LNCaP clone FGC (cell line): ENCODE measurements around the gene JDP2.

ENCODE experiments used
- DNase-seq: peaks from one replicate; pipeline ENCODE4 v3.0.0-alpha.2; 2011; ENCODE audit warnings: low read depth
- H3K4me3 ChIP-seq: 2 replicates; pipeline ENCODE4 v1.5.1; 2011; ENCODE audit warnings: mild to moderate bottlenecking, low read depth, low read length, control low read depth
- CTCF ChIP-seq: IDR thresholded peaks from 2 replicates; pipeline ENCODE4 v1.5.1; 2012; ENCODE audit warnings: mild to moderate bottlenecking; ENCODE audit not compliant: control insufficient read depth, insufficient read depth; ENCODE audit errors: extremely low read depth

JDP2 gene

GRCh38 chr14:75399843-75400775, 27.7 kb upstream of the JDP2 start:
- peak; percentile 99 for DNase-seq
- TF ChIP-seq CTCF: no peak
- H3K4me3 ChIP-seq: no peak overlapping the region

DNA sequence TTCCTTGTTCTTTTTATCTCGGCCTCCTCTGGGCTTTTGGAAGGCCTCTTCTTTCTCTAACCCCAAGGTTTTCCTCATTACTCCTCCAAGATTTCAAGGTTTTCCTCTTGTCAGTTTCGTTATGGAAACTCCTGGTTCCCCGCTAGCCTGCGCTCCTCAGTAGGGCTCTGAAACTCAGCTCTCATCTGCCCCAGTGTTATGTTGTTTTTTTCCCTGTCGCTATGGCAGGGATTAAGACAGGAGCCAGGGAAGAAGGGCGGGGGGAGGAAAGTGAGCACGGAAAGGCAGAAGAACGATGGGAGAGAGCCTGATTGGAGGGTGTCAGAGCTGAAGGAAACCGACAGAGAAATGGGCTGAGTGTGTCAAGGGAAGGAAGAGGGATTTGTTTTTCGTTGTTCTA, 26.5 kb upstream of the JDP2 start:
- no peak overlapping the region for H3K4me3 ChIP-seq
- no peak for TF ChIP-seq CTCF
- no peak for DNase-seq

DNA sequence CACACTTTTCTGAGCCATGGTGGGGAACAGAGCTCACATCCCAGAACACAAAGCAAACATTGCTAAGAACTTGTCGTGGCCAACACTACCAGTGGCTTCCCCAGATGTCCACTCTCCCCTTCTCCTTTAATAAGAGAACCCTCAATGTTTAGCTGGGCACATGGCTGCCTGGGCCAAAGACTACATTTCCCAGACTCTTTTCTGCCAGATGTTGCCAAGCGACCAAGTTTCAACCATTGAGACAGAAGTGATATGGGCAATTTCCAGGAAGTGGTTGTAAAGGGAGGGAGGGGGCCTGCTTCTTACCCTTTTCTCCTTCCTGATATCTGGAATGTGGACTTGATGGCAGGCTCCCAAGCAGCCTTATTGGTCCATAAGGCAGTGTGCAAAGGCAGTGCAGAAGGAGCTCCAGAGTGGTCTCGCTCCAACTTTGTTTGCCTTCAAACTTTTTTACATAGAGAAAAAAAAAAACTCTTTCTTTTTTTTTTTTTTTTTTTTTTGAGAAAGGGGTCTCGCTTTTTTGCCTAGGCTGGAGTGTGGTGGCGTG, 24.9 kb upstream of the JDP2 start:
- no peak overlapping the region for H3K4me3 ChIP-seq
- DNase-seq: no peak
- no peak for TF ChIP-seq CTCF

DNA sequence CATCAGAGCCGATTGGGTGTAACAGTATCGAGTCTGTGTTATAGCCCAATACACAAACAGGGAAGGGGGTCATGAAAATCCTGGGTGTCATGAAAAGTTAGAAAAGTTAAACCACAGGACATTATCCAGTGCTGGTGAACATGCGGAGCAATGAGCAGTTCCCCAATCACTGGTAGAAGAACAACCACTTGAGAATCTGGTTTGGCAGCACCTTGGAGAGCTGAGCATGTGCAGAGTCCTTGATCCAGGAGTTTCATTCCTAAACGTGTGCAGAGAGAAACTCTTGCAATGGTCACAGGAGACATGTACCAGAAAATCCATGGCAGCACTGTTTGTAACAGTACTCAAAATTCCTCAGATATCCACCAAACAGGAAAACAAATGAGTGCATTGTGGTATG, 23.0 kb upstream of the JDP2 start:
- no peak for DNase-seq
- no peak overlapping the region for H3K4me3 ChIP-seq
- no peak for TF ChIP-seq CTCF

DNA sequence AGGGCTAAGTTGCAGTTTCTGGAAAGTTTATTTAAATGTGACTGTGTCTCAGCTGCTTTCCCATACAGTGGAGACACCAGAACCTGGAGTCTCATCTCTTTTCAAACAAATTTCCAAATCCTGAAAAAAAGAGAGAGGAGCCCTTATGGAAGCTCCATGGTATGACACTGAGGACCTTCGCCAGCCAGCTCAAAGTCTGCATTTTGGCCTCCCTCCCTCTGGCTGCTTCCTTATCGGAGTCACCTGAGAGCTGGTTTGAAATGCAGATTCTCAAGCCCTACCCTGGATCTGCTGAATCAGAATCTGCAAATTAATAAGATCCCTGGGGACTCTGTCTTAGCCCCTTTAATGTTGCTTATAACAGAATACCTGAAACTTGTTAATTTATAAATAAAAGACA, 21.7 kb upstream of the JDP2 start:
- no peak overlapping the region for H3K4me3 ChIP-seq
- TF ChIP-seq CTCF: no peak
- DNase-seq: no peak

DNA sequence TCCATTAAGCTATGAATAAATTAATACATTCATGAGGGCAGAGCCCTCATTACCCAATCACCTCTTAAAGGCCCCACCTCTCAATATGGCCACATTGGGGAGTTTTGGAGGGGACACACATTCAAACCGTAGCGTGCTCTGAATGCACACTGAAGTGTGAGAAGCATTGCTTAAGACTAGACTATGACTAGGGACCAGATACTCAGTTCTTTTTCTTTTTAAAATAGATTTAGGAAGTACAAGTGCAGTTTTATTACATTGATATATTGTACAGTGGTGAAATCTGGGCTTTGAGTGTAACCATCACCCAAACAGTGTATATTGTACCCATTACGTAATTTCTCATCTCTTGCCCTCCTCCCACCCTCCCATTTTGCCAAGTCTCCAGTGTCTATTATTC, 21.0 kb upstream of the JDP2 start:
- H3K4me3 ChIP-seq: no peak overlapping the region
- DNase-seq: no peak
- no peak for TF ChIP-seq CTCF
